HEK293T (cell line): ENCODE data around the gene EFHC2.

Source experiments
- ARNT ChIP-seq: fragments of 450-650 bp; IDR thresholded peaks from 2 replicates; pipeline ENCODE4 v1.6.1; 2017; ENCODE audit warnings: mild to moderate bottlenecking
- ELF4 ChIP-seq: fragments of 450-650 bp; IDR thresholded peaks from 2 replicates; pipeline ENCODE4 v1.6.1; 2017; ENCODE audit warnings: antibody characterized with exemption
- FOXA1 ChIP-seq: fragments of 450-650 bp; IDR thresholded peaks from 2 replicates; pipeline ENCODE4 v1.6.1; 2016; ENCODE audit warnings: mild to moderate bottlenecking
- PKNOX1 ChIP-seq: fragments of 450-650 bp; IDR thresholded peaks from 2 replicates; pipeline ENCODE4 v1.6.1; 2016

- TF ChIP-seq FOXA1 (no peak), ARNT (no peak), ELF4 (no peak), PKNOX1 (no peak)
These were observed 185.6 kb downstream of the EFHC2 start for GRCh38 chrX:44157858-44158257.
